CD4-positive, CD25-positive, alpha-beta regulatory T cell (primary cell): ENCODE measurements around the gene WFDC6. TPM values are rescaled to one million over a fixed set of nuclear protein-coding genes. Genes with fewer than 3 reads are reported as not detected.

ENCODE experiments used
- ATAC-seq, 2 donors: fragments of 150-1000 bp; cut with Tn5 transposase; one replicate each; pipeline ENCODE4 v1.10.0; 2021; ENCODE audit warnings: low read depth in 2 of 2, moderate number of reproducible peaks in 2 of 2, moderate library complexity in 1 of 2
- DNase-seq, 3 donors: peaks; one replicate each; pipeline versions ENCODE4 v3.0.0 to v3.0.0-alpha.2; 2012 to 2022; ENCODE audit warnings: mixed read lengths in 1 of 3
- H3K27ac ChIP-seq: one replicate; pipeline ENCODE4 v1.7.0; 2013; ENCODE audit warnings: mild to moderate bottlenecking, low read length; ENCODE audit not compliant: insufficient read depth, poor library complexity, severe bottlenecking
- H3K27me3 ChIP-seq: one replicate; pipeline ENCODE4 v1.7.0; 2013; ENCODE audit warnings: low read length; ENCODE audit not compliant: control insufficient read depth, insufficient read depth
- H3K36me3 ChIP-seq: one replicate; pipeline ENCODE4 v1.7.0; 2013; ENCODE audit warnings: mild to moderate bottlenecking, low read length, moderate library complexity; ENCODE audit not compliant: control insufficient read depth, insufficient read depth
- H3K4me1 ChIP-seq: 2 replicates; pipeline ENCODE4 v1.7.0; 2013; ENCODE audit warnings: mild to moderate bottlenecking, low read length; ENCODE audit not compliant: insufficient read depth, control insufficient read depth, poor library complexity, severe bottlenecking
- H3K4me3 ChIP-seq: one replicate; pipeline ENCODE4 v1.7.0; 2013; ENCODE audit warnings: low read depth, mild to moderate bottlenecking, low read length, moderate library complexity
- H3K9me3 ChIP-seq, 2 experiments: 1 replicate in 1 of 2; 2 replicates in 1 of 2; pipeline ENCODE4 v1.7.0; 2013; ENCODE audit warnings: low read length in 2 of 2, mild to moderate bottlenecking in 1 of 2, moderate library complexity in 1 of 2; ENCODE audit not compliant: control insufficient read depth in 2 of 2
- H3K27ac Mint-ChIP-seq, 3 donors: one replicate each; pipeline ENCODE4 v1.8.0; 2020 to 2022; ENCODE audit warnings: mild to moderate bottlenecking in 3 of 3, mixed read lengths in 3 of 3, moderate library complexity in 2 of 3
- H3K27me3 Mint-ChIP-seq: one replicate; pipeline ENCODE4 v1.8.0; 2022; ENCODE audit warnings: mild to moderate bottlenecking, mixed read lengths
- H3K36me3 Mint-ChIP-seq: one replicate; pipeline ENCODE4 v1.8.0; 2020; ENCODE audit warnings: mixed read lengths
- H3K4me1 Mint-ChIP-seq, 4 donors: one replicate each; pipeline ENCODE4 v1.8.0; 2020 to 2022; ENCODE audit warnings: mixed read lengths in 4 of 4, mild to moderate bottlenecking in 1 of 4
- H3K4me3 Mint-ChIP-seq, 4 donors: one replicate each; pipeline ENCODE4 v1.8.0; 2020 to 2022; ENCODE audit warnings: mild to moderate bottlenecking in 4 of 4, mixed read lengths in 4 of 4, moderate library complexity in 3 of 4
- H3K9me3 Mint-ChIP-seq, 7 donors: one replicate each; pipeline ENCODE4 v1.8.0; 2020 to 2022; ENCODE audit warnings: mixed read lengths in 7 of 7, mild to moderate bottlenecking in 3 of 7, moderate library complexity in 2 of 7
- polyA plus RNA-seq, 4 donors: library from polyadenylated mRNA; unstranded; fragments of 300-500 nt; fragmentation: Illumina TruSeq; gene quantifications; one replicate each; pipeline ENCODE4 v1.2.3, GENCODE V29; 2021
- total RNA-seq: library from RNA; stranded (reverse); gene quantifications from one replicate; pipeline ENCODE4 v1.2.3, GENCODE V29; 2022

WFDC6 gene
- total and polyA plus RNA-seq, 5 donors from 2014 or later, result not detected

DNA sequence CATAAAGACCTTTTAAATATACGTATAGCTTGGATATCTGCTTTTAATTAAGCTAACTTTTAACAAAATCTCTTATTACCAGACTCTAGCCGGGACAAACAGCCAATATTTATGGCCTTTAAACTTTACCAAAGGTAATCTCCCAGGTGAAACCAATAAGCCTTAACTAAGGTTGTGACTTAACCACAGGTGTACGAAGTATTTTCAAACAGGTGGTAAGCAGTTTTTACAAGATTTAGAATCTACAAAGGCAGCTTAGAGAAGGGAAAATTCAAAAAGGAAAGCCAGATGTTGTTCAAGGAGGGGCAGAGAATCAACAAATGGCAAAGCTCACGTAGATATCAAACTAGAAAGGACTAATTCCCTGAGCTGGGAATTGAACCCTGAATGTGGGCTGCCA is 53.9 kb downstream of the WFDC6 start:
- Mint-ChIP-seq H3K9me3 (peaks cover 0 to 2% (median 0%) of the 10 kb centered on the region in 7 donors), H3K27ac (no peak overlapping the region), H3K36me3 (no peaks in the 10 kb centered on the region), H3K4me3 (no peak overlapping the region), H3K27me3 (peaks cover 53% of the 10 kb centered on the region), H3K4me1 (no peaks in the 10 kb centered on the region)
- Histone ChIP-seq H3K36me3 (no peaks in the 10 kb centered on the region), H3K27ac (no peak overlapping the region), H3K27me3 (peaks cover 10% of the 10 kb centered on the region), H3K9me3 (no peaks in the 10 kb centered on the region), H3K4me3 (no peak overlapping the region), H3K4me1 (no peaks in the 10 kb centered on the region)
- DNase-seq (no peak), ATAC-seq (no peak)

DNA sequence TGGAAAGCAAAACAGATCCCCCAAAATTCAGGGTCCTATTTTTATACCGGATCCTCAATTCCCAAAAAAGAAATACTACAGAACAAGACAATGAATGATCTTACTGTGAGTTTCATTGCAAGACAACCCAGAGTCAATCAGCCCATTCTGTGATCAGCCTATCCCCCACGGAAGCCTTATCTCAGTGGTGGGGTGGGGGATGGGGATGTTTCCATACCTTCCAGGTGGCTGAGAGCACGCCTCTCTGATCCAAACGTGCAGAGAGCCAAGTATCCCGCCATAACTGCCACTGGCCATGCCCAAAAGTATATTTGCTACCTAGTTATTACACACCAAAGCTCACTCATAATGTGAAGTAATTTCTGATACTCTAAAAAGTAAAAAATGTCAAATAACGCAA is 54.6 kb downstream of the WFDC6 start:
- Histone ChIP-seq H3K27ac (no peak overlapping the region), H3K4me1 (no peaks in the 10 kb centered on the region), H3K4me3 (no peak overlapping the region), H3K9me3 (no peaks in the 10 kb centered on the region), H3K36me3 (no peaks in the 10 kb centered on the region), H3K27me3 (peaks cover 14% of the 10 kb centered on the region)
- peaks cover 0 to 2% (median 0%) of the 10 kb centered on the region in 7 donors for H3K9me3 Mint-ChIP-seq
- H3K4me1 Mint-ChIP-seq, result no peaks in the 10 kb centered on the region
- peaks cover 53% of the 10 kb centered on the region for H3K27me3 Mint-ChIP-seq
- no peak overlapping the region for H3K27ac Mint-ChIP-seq
- no peak overlapping the region for H3K4me3 Mint-ChIP-seq
- ATAC-seq (no peak), DNase-seq (no peak)
- no peaks in the 10 kb centered on the region for H3K36me3 Mint-ChIP-seq

Other genes starting within 250 kb of the WFDC6 start
- gene RBPJL, start 232.6 kb downstream of the WFDC6 start, total RNA-seq, result not detected
- gene RBPJL, start 232.6 kb downstream of the WFDC6 start, polyA plus RNA-seq, result not detected
- not detected for gene MATN4, start 231.2 kb downstream of the WFDC6 start, total RNA-seq
- gene MATN4, start 231.2 kb downstream of the WFDC6 start, polyA plus RNA-seq, result under 1 TPM in 1 of 4 donors, not detected in 3; 0.10 TPM
- gene SDC4, start 191.1 kb downstream of the WFDC6 start, total RNA-seq, result 8.2 TPM
- 1 to 10 TPM; 2.2 to 6.3 (median 3.7) TPM for gene SDC4, start 191.1 kb downstream of the WFDC6 start, polyA plus RNA-seq
- gene SYS1, start 176.3 kb downstream of the WFDC6 start, total RNA-seq, result 94.2 TPM
- gene SYS1, start 176.3 kb downstream of the WFDC6 start, polyA plus RNA-seq, result 10 to 100 TPM; 38.4 to 54.3 (median 42.0) TPM
- gene TP53TG5, start 161.2 kb downstream of the WFDC6 start, total RNA-seq, result not detected
- gene TP53TG5, start 161.2 kb downstream of the WFDC6 start, polyA plus RNA-seq, result under 1 TPM; 0.18 to 0.56 (median 0.23) TPM
- 15.1 TPM for gene DBNDD2, start 131.2 kb downstream of the WFDC6 start, total RNA-seq
- gene DBNDD2, start 131.2 kb downstream of the WFDC6 start, polyA plus RNA-seq, result 10 to 100 TPM; 19.5 to 23.5 (median 21.7) TPM
- gene PIGT, start 123.3 kb downstream of the WFDC6 start, total RNA-seq, result 137 TPM
- gene PIGT, start 123.3 kb downstream of the WFDC6 start, polyA plus RNA-seq, result 100 to 1,000 TPM in 1 of 4 donors, 10 to 100 TPM in 3; 80.3 to 102 (median 91.7) TPM
- gene WFDC2, start 69.7 kb downstream of the WFDC6 start, total RNA-seq, result not detected
- not detected for gene WFDC2, start 69.7 kb downstream of the WFDC6 start, polyA plus RNA-seq
- not detected for gene SPINT3, start 23.9 kb downstream of the WFDC6 start, total RNA-seq
- not detected for gene SPINT3, start 23.9 kb downstream of the WFDC6 start, polyA plus RNA-seq
- not detected for gene EPPIN, start 7.9 kb upstream of the WFDC6 start, total RNA-seq
- gene EPPIN, start 7.9 kb upstream of the WFDC6 start, polyA plus RNA-seq, result not detected
- gene WFDC8, start 39.8 kb upstream of the WFDC6 start, total RNA-seq, result not detected
- gene WFDC8, start 39.8 kb upstream of the WFDC6 start, polyA plus RNA-seq, result not detected
- not detected for gene WFDC10A, start 90.3 kb upstream of the WFDC6 start, total RNA-seq
- gene WFDC10A, start 90.3 kb upstream of the WFDC6 start, polyA plus RNA-seq, result not detected
- not detected for gene WFDC9, start 91.8 kb upstream of the WFDC6 start, total RNA-seq
- gene WFDC9, start 91.8 kb upstream of the WFDC6 start, polyA plus RNA-seq, result not detected
- gene WFDC11, start 130.8 kb upstream of the WFDC6 start, total RNA-seq, result not detected
- not detected for gene WFDC11, start 130.8 kb upstream of the WFDC6 start, polyA plus RNA-seq
- gene WFDC13, start 162.6 kb upstream of the WFDC6 start, total RNA-seq, result not detected
- not detected for gene WFDC13, start 162.6 kb upstream of the WFDC6 start, polyA plus RNA-seq
- not detected for gene WFDC10B, start 165.5 kb upstream of the WFDC6 start, total RNA-seq
- gene WFDC10B, start 165.5 kb upstream of the WFDC6 start, polyA plus RNA-seq, result not detected
- not detected for gene SPINT4, start 182.9 kb upstream of the WFDC6 start, total RNA-seq
- not detected for gene SPINT4, start 182.9 kb upstream of the WFDC6 start, polyA plus RNA-seq